ENCODE data around the gene LMAN2. TPM values are rescaled to one million over a fixed set of nuclear protein-coding genes. Genes with fewer than 3 reads are reported as not detected.

LMAN2 gene
- total and polyA plus RNA-seq, 2 experiments from 2014 or later = 153 to 227 TPM

GRCh38 chr5:177325868-177326381 lies 25.5 kb downstream of the LMAN2 start:
- H3K4me2 ChIP-seq = peak overlapping the region; percentile 8
- no peak overlapping the region for H3K4me3 ChIP-seq
- peak overlapping the region; percentile 94 for H3K27ac Mint-ChIP-seq

More at GRCh38 chr5:177325868-177326381, 25.5 kb downstream of the LMAN2 start:
- no peaks in the 10 kb centered on the region for H3K27me3 ChIP-seq (ENCODE audit: insufficient read depth)
- 0 out of 2 replicates have a peak, but pooled peaks cover 3% of the 10 kb centered on the region for H4K20me1 ChIP-seq (replicated peaks; ENCODE audit: insufficient read depth)
- peaks cover 9% of the 10 kb centered on the region for H3K4me1 ChIP-seq (ENCODE audit: insufficient read depth)
- Mint-ChIP-seq H3K4me3 (no peak overlapping the region; the same call in 2 of the 3 replicates), H3K9me3 (no peaks in the 10 kb centered on the region), H3K27me3 (ENCODE audit: insufficient read depth, low read depth, poor library complexity) (peaks cover 10% of the 10 kb centered on the region), H3K4me1 (peaks cover 12% of the 10 kb centered on the region), H3K36me3 (ENCODE audit: low read depth) (peaks cover 12% of the 10 kb centered on the region)
- peak overlapping the region; percentile 83 for H3K27ac ChIP-seq (ENCODE audit: low read depth)
- TF ChIP-seq CTCF (conservative IDR thresholded peaks at IDR 0.05; ENCODE audit: low read depth in 2 of 2) (no peak), ZNF114 (CRISPR knock-in tag; IDR thresholded peaks at IDR 0.05) (no peak), ZNF331 (CRISPR knock-in tag; IDR thresholded peaks at IDR 0.05; ENCODE audit: low read depth) (no peak), NANOG (IDR thresholded peaks at IDR 0.05; ENCODE audit: borderline replicate concordance) (no peak), STAT1 (IDR thresholded peaks at IDR 0.05; ENCODE audit: unreplicated experiment) (no peak), CREB1 (CRISPR knock-in tag; IDR thresholded peaks at IDR 0.05; ENCODE audit: low read depth) (no peak), EZH2 (IDR thresholded peaks at IDR 0.05; ENCODE audit: low read depth, unreplicated experiment) (no peak), ETS1 (IDR thresholded peaks at IDR 0.05) (no peak), EZH2phosphoT487 (IDR thresholded peaks at IDR 0.05; ENCODE audit: unreplicated experiment) (no peak), REST (IDR thresholded peaks at IDR 0.05; ENCODE audit: unreplicated experiment) (no peak)
- DNase-seq (ENCODE audit: low spot score) (peak; percentile 47), ATAC-seq (peak; percentile 46)
- H3F3A ChIP-seq (replicated peaks; ENCODE audit: low read depth) = no peaks in the 10 kb centered on the region; the same call in 1 of the 2 replicates
- no peaks in the 10 kb centered on the region for H3K36me3 ChIP-seq (ENCODE audit: insufficient read depth)
- H2AFZ ChIP-seq = no peak overlapping the region
- H3K9me2 ChIP-seq (ENCODE audit: insufficient read depth) = no peaks in the 10 kb centered on the region
- H3K79me2 ChIP-seq (replicated peaks; ENCODE audit: insufficient read depth) = 0 out of 2 replicates have a peak, but pooled peaks cover 7% of the 10 kb centered on the region

Measured in GM23338 (cell line).